Activated naive CD8-positive, alpha-beta T cell (primary cell): Measurements from ENCODE around the gene MELK.

ENCODE experiments used
- H3K27ac Mint-ChIP-seq: one replicate; pipeline ENCODE4 v1.8.0; 2021; ENCODE audit warnings: mixed read lengths
- H3K27me3 Mint-ChIP-seq: one replicate; pipeline ENCODE4 v1.8.0; 2021; ENCODE audit warnings: mixed read lengths
- H3K36me3 Mint-ChIP-seq: one replicate; pipeline ENCODE4 v1.8.0; 2021; ENCODE audit warnings: mixed read lengths
- H3K4me1 Mint-ChIP-seq: one replicate; pipeline ENCODE4 v1.8.0; 2021; ENCODE audit warnings: low read depth, mixed read lengths
- H3K4me3 Mint-ChIP-seq: one replicate; pipeline ENCODE4 v1.8.0; 2021; ENCODE audit warnings: mild to moderate bottlenecking, mixed read lengths
- H3K9me3 Mint-ChIP-seq: one replicate; pipeline ENCODE4 v1.8.0; 2021; ENCODE audit warnings: low read depth, mixed read lengths

The MELK gene

DNA sequence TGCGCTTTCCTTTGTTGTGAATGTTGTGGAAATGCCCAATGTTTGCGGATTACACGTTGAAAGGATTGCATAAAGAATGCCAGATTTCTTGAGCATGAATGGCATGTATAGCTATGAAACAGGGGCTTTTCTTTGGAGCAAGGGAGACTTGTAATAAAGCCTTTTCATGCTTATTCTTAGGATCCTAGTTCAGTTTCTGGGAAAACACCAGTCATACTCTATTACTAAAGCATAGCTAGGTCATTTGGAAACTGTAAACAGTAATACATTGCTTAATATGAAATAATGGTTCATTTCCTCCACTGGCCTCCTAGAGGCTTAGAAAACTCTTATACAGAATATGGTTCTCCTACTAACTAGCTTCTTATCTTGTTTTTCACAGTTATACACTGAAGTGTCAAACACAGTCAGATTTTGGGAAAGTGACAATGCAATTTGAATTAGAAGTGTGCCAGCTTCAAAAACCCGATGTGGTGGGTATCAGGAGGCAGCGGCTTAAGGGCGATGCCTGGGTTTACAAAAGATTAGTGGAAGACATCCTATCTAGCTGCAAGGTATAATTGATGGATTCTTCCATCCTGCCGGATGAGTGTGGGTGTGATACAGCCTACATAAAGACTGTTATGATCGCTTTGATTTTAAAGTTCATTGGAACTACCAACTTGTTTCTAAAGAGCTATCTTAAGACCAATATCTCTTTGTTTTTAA, 104.2 kb downstream of the MELK start:
- Mint-ChIP-seq H3K27me3 (no peaks in the 10 kb centered on the region), H3K27ac (no peak overlapping the region), H3K4me3 (no peak overlapping the region), H3K4me1 (no peaks in the 10 kb centered on the region), H3K9me3 (peaks cover 2% of the 10 kb centered on the region), H3K36me3 (peaks cover 3% of the 10 kb centered on the region)

DNA sequence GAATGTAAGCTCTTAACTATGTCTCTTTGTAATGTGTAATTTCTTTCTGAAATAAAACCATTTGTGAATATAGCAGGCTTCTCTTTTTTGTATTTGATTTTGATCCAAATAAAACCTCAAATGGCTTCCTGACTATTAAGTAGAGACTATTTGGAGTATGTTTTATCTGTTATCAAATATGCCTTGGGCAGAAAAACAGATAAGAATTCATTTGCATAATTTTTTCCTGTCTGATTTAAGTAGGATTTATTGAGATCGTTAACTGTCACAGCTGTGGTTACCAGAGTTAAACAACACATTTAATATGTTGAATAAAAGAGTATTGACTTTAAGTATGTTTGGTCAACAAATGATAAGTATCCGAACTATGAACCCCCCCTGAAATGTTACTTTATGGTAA, 104.9 kb downstream of the MELK start:
- Mint-ChIP-seq H3K36me3 (peaks cover 3% of the 10 kb centered on the region), H3K4me1 (no peaks in the 10 kb centered on the region), H3K27me3 (no peaks in the 10 kb centered on the region), H3K4me3 (no peak overlapping the region), H3K27ac (no peak overlapping the region), H3K9me3 (peaks cover 5% of the 10 kb centered on the region)

DNA sequence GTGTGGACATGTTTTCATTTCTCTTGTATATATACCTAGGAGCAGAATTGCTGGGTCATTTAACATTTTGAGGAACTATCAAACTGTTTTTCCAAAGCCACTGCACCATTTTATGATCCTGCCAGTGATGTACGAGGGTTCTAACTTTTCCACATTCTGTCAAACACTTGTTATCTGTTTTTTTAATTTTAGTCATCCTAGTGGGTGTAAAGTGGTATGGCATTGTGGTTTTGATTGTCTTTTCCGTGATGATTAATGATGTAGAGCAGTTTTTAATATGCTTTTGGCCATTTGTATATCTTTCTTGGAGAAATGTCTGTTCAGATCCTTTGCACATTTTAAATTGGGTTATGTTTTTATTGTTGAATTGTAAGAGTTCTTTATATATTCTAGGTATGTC, 107.0 kb downstream of the MELK start:
- no peaks in the 10 kb centered on the region for H3K4me1 Mint-ChIP-seq
- H3K36me3 Mint-ChIP-seq = peaks cover 6% of the 10 kb centered on the region
- no peak overlapping the region for H3K4me3 Mint-ChIP-seq
- no peaks in the 10 kb centered on the region for H3K27me3 Mint-ChIP-seq
- peaks cover 5% of the 10 kb centered on the region for H3K9me3 Mint-ChIP-seq
- H3K27ac Mint-ChIP-seq = no peak overlapping the region

DNA sequence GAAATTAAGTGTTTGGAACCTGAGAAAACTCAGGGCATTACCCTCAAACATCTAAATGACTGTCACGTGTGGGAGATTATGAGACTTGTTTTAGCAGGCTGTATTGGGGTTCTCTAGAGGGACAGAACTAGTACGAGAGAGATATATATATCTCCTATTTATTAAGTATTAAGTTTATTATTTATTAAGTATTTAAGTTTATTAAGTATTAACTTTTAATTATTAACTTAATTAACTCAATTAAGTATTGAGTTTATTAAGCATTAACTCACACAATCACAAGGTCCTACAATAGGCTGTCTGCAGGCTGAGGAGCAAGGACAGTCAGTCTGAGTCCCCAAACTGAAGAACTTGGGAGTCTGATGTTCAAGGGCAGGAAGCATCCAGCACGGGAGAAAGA, 113.8 kb downstream of the MELK start:
- no peak overlapping the region for H3K27ac Mint-ChIP-seq
- H3K27me3 Mint-ChIP-seq = peaks cover 4% of the 10 kb centered on the region
- H3K4me3 Mint-ChIP-seq = no peak overlapping the region
- H3K36me3 Mint-ChIP-seq = peaks cover 6% of the 10 kb centered on the region
- peaks cover 5% of the 10 kb centered on the region for H3K9me3 Mint-ChIP-seq
- H3K4me1 Mint-ChIP-seq = no peaks in the 10 kb centered on the region

DNA sequence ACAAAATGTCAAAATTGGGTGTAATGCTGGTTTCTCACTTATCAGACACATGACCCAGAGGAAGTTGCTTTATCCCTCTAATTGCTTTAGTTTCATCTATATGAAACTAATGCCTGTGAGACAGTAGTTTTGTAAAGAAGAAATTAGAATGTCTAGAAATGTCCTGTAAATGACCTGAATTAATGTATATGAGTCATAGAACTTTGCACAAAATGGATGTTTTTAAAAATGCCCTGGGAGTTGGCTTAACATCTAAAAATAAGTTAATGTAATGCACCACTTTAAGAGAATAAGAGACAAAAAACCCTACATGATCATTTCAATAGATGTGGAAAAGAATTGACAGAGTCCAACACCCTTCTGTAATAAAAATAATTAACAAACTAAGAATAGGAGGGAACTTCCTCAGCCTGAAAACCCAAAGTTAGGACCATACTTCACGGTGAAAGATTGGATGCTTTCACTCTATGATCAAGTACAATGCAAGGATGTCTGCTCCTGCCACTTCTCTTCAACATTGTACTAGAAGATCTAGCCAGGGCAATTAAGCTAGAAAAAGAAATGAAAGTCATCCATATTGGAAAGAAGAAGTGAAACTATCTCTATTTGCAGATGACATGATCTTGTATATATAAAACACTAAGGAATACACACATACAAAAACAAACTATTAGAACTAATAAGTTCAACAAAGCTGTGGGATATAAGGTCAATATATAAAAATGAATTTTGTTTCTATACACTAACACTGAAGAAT, 117.9 kb downstream of the MELK start:
- Mint-ChIP-seq H3K9me3 (no peaks in the 10 kb centered on the region), H3K36me3 (no peaks in the 10 kb centered on the region), H3K27me3 (peaks cover 9% of the 10 kb centered on the region), H3K4me1 (no peaks in the 10 kb centered on the region), H3K4me3 (no peak overlapping the region), H3K27ac (no peak overlapping the region)

DNA sequence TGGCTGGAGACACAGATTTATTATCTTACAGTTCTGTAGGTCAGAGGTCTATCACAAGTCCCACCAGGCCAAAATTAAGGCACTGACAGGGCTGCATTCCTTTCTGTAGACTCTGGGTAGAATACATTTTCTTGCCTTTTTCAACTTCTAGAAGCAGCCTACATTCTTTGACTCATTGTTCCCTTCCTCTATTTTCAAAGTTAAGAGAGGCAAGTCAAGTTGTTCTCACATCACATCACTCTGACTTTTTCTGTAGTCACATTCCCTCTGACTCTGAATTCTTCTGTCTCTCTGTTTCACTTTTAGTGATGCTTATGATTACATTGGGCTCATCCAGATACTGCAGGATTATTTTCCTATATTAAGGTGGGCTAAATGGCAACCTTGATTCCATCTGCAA, 119.0 kb downstream of the MELK start:
- no peaks in the 10 kb centered on the region for H3K4me1 Mint-ChIP-seq
- H3K4me3 Mint-ChIP-seq = no peak overlapping the region
- H3K36me3 Mint-ChIP-seq = no peaks in the 10 kb centered on the region
- no peak overlapping the region for H3K27ac Mint-ChIP-seq
- H3K9me3 Mint-ChIP-seq = no peaks in the 10 kb centered on the region
- peaks cover 9% of the 10 kb centered on the region for H3K27me3 Mint-ChIP-seq

DNA sequence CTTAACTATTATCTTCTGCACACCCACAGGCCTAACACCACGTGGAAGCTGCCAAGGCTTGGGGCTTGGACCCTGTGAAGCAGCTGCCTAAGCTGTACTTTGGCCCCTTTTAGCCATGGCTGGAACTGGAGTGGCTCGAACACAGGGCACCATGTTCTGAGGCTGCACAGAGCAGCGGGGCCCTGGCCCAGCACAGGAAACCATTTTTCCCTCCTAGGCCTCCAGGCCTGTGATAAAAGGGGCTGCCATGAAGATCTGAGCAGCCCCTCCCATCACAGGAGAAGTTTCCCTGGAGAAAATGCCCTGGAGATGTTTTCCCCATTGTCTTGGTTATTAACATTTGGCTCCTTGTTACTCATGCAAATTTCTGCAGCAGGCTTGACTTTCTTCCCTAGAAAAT, 126.3 kb downstream of the MELK start:
- peaks cover 15% of the 10 kb centered on the region for H3K9me3 Mint-ChIP-seq
- H3K27me3 Mint-ChIP-seq = peaks cover 14% of the 10 kb centered on the region
- no peak overlapping the region for H3K27ac Mint-ChIP-seq
- peaks cover 7% of the 10 kb centered on the region for H3K36me3 Mint-ChIP-seq
- H3K4me1 Mint-ChIP-seq = no peaks in the 10 kb centered on the region
- no peak overlapping the region for H3K4me3 Mint-ChIP-seq

DNA sequence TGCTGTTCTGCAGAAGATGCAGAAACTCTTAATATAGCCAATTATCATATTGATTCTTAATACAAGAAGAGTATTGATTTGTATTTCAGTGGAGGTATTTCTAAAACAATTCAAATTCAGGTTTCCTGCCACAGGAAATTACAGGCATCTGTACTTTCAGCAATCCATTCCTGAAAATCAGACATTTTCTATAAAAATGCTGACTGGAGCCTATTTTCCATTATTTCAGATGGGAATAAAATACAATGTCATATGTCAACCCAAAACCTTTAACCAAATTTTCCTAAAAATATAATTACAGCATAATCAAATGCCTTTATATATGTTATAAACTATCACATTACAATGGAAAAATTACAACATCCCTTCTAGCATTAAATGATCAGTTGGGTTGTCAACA, 131.5 kb downstream of the MELK start:
- no peak overlapping the region for H3K27ac Mint-ChIP-seq

DNA sequence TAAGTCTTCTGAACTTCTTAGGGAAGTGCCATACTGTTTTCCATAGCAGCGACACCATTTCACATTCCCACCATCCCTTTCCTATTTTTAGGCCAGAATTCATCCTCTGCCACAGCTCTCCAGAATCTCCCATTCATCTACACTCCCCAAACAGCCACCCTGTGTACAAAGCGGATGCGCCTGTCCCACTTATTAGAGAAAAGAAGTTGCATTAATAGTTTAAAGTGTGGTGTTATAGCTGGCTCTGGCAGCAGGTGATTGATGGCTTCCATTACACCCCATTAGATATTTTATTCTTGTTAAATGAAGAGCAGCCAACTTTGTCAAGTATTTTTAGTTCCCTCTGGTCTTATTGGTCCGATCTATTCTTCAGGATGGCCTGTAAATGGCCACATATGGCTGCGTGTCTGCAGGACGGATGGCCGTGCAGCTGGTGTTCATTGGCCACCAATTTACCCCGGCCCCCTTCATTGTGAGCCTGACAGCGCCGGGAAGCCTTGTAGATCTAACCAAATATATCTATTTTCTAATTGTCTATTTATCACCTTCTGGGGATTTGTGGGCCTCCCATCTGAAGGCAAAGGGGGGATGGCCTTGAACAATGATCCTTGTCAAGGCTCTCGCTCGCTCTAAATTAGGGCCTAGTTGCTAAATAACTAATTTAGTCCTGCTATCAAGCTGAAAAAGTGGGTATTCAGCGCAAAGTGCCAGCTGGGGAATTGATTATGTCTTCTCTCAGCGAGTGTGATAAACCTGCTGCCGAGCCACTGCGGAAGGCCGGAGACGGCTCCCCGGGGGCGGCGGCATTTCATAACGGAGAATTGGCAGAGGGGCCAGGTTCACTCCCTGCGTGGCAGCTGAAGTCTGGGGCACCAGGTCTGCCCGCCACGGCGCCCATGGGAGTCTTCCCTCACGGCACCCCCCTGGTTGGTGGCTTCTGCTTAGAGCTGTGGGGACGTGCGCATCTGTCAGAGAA, 141.1 kb downstream of the MELK start:
- H3K36me3 Mint-ChIP-seq = peaks cover 2% of the 10 kb centered on the region
- no peaks in the 10 kb centered on the region for H3K9me3 Mint-ChIP-seq
- no peak overlapping the region for H3K27ac Mint-ChIP-seq
- H3K4me3 Mint-ChIP-seq = no peak overlapping the region
- no peaks in the 10 kb centered on the region for H3K27me3 Mint-ChIP-seq
- no peaks in the 10 kb centered on the region for H3K4me1 Mint-ChIP-seq

More for the DNA sequence above, 131.5 kb downstream of the MELK start:
- Mint-ChIP-seq H3K27me3 (peaks cover 11% of the 10 kb centered on the region), H3K4me3 (no peak overlapping the region), H3K4me1 (no peaks in the 10 kb centered on the region), H3K9me3 (peaks cover 9% of the 10 kb centered on the region), H3K36me3 (peaks cover 7% of the 10 kb centered on the region)

DNA sequence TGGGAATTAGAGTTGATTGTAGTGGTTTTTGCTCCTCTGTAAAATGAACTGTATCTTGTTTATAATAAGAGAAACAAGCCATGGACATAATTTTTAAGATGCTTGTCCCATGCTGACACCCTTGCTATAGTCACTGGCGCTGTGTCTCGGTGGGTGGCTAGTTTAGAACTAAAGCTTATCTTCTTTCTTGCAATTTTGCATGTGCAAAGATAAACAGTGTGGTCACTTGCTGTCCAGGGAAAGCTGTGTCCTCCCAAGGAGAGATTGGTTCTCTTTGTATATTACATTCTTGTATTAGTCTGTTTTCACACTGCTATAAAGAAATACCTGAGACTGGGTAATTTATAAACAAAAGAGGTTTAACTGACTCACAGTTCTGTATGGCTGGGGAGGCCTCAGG, 143.8 kb downstream of the MELK start:
- Mint-ChIP-seq H3K27me3 (peaks cover 2% of the 10 kb centered on the region), H3K27ac (no peak overlapping the region), H3K36me3 (peaks cover 2% of the 10 kb centered on the region), H3K9me3 (no peaks in the 10 kb centered on the region), H3K4me1 (no peaks in the 10 kb centered on the region), H3K4me3 (no peak overlapping the region)

DNA sequence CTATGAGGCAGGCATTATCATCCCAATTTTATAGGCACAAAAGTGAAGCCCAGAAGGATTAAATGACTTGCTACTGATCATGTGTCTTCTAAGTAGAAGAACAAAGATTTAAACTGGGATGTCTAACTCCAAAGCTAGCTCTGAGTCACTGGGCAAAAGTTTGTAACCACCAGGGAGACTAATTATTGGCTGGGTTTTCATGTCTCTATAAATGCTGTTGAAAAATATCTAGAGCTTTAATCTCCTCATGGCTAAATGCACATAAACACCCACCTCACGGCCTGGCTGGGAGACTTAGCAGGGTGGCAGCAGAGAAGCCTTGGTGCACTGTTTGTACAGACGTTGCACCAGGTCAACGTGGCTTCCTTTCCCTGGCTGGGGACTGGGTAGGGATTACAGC, 144.6 kb downstream of the MELK start:
- Mint-ChIP-seq H3K9me3 (no peaks in the 10 kb centered on the region), H3K27ac (no peak overlapping the region), H3K4me1 (no peaks in the 10 kb centered on the region), H3K27me3 (peaks cover 2% of the 10 kb centered on the region), H3K4me3 (no peak overlapping the region), H3K36me3 (peaks cover 2% of the 10 kb centered on the region)

DNA sequence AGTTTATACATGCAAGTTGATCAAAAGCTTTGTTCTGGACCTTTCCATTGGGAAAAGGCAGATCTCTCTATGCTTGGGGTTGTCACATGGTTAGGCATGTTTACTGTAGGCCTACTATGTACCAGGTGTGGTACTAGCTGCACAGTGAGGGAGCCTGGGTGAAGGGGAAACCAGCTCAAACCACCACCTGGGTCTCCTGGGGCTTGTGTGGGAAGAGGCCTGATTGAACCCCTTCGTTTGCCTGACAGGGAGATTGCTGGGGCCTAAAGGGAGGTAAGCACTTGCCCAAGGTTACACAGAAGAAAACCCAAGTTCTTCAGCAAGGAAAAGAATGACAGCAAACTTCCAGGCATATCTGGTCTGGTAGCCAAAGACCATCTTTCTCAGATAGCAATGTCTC, 145.9 kb downstream of the MELK start:
- no peaks in the 10 kb centered on the region for H3K4me1 Mint-ChIP-seq
- no peak overlapping the region for H3K27ac Mint-ChIP-seq
- no peaks in the 10 kb centered on the region for H3K36me3 Mint-ChIP-seq
- H3K27me3 Mint-ChIP-seq = peaks cover 2% of the 10 kb centered on the region
- no peaks in the 10 kb centered on the region for H3K9me3 Mint-ChIP-seq
- H3K4me3 Mint-ChIP-seq = no peak overlapping the region

DNA sequence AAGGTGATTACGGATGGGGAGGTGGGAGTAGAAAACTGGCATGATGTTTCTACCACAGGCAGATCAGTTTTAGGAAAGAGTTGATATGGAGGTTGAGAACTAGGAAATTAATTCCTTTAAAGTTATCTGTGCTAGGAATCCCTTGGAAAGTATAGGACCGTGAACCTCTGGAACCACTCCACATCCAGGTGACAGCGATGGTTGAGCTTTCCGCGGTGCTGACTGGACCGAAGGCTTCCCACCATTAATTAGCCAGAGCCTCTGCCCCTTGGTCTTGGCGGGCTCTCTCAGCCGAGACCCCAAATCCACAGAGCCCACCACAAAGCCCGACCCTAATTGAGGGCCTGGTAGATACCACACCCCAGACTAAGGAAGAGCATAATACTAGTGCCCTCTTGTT, 147.3 kb downstream of the MELK start:
- Mint-ChIP-seq H3K27ac (no peak overlapping the region), H3K4me1 (no peaks in the 10 kb centered on the region), H3K27me3 (peaks cover 2% of the 10 kb centered on the region), H3K4me3 (no peak overlapping the region), H3K36me3 (no peaks in the 10 kb centered on the region), H3K9me3 (no peaks in the 10 kb centered on the region)

DNA sequence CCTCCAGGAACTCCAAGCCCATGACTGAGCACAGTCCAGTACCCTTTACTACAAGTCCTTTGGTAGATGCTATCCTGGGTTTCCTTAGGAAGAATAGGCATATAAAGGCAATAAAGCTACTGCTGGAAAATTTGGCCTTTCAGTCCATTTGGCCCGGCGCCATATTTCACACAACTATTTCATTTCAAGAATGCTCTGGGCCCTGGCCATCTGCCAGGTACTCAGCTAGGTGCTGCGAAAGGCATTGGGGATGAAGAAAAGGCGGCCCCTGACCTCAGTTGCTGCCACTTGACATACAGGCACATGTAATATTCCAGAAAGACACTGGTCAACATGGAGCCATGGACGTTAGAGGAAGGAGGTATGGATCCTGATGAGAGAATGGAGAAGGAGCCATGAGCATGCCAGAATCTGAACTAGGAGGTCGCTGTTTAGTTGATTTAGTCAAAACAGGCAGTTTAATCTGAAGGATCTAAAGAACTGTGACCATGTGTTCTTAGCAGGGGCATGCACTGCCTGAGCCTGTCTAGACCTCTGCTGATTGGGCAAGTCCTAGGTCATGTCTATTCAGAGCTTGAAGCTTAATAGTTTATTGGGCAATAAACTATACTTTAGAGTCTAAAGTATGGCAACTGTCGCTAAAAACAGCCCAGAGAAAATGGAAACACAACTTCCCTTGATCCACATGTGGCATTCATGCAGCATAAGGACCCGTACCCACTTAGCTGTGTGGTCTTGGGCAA, 149.3 kb downstream of the MELK start:
- Mint-ChIP-seq H3K36me3 (no peaks in the 10 kb centered on the region), H3K9me3 (no peaks in the 10 kb centered on the region), H3K4me3 (no peak overlapping the region)

More for the DNA sequence above, 149.3 kb downstream of the MELK start:
- Mint-ChIP-seq H3K27me3 (peaks cover 2% of the 10 kb centered on the region), H3K4me1 (no peaks in the 10 kb centered on the region), H3K27ac (no peak overlapping the region)
